ENCODE measurements around the gene SUN3.

The SUN3 gene

GRCh38 chr7:47979145-47979831 lies 49.6 kb downstream of the SUN3 start, which contains the start of gene HUS1:
HUS1 (minus strand) TSS chr7:47979615; CDS start chr7:47979519, 96 bp downstream.
- DNase-seq (ENCODE audit: low spot score): peak; percentile 94

- DNase-seq (ENCODE audit: low spot score): no peak
Measured at GRCh38 chr7:47978790-47979144, 50.1 kb downstream of the SUN3 start.

DNA sequence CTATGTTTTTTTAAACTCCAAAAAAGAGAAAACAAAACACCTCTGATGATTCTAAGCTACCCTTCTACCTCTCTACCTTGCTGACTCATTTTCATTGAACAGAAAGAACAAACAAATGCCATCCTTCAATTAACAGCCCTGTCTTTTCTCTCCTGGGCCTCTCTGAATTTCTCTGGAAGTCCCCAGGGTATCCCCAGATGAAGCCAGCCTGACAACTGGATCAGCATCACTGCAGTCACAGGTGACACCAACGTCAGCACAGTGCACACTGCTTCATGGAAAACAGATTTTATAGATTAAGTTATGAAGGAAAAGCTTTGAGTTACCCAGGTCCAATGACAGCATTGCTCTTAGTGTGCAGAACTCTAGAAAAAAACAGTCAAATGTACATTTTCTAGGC lies 55.2 kb downstream of the SUN3 start:
- no peak for DNase-seq (ENCODE audit: low spot score)

DNA sequence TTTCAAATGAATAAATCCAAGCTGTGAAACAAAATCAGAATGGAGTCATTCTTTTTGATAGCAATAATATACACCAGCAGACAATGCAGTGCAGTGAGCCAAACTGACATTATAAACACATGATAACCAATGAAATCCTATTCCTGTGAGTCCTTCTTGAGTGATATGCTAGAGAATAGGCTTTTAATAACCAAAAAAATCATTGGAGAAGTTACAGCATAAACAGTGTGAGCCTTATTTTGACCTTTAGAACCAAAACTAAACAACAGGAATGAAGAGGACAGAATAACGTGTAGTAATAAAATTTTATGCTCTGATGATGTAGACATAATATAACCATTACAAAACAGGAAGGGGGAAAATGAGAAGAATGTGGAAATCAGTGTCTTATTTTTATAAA lies 58.1 kb downstream of the SUN3 start:
- DNase-seq (ENCODE audit: low spot score): no peak

GRCh38 chr7:47968847-47969774 lies 59.8 kb downstream of the SUN3 start:
- DNase-seq (ENCODE audit: low spot score): peak; percentile 76

GRCh38 chr7:47967708-47968107 lies 61.2 kb downstream of the SUN3 start:
- no peak for DNase-seq (ENCODE audit: low spot score)

- DNase-seq (ENCODE audit: low spot score): no peak
Measured at GRCh38 chr7:47967123-47967522, 61.8 kb downstream of the SUN3 start.

GRCh38 chr7:47965456-47965855 lies 63.5 kb downstream of the SUN3 start:
- DNase-seq (ENCODE audit: low spot score): no peak

- no peak for DNase-seq (ENCODE audit: low spot score)
Measured at GRCh38 chr7:47962262-47962661, 66.6 kb downstream of the SUN3 start.

DNA sequence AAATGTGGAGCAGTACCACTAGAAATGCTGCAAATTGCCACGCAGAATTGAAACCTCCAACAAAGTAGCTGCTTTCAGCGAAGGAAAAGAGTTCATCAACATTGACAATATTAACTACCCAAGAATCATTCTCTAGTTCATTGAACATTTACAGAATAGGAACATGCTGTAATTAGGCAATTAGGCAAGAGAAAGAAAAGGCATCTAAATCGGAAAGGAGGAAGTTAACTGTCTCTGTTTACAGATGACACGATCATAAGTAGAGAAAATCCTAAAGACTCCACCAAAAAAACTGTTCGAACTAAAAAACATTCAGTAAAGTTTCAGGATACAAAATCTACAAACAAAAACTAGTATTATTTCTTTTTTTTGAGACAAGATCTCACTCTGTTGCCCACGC lies 71.8 kb downstream of the SUN3 start:
- no peak for DNase-seq (ENCODE audit: low spot score)

- DNase-seq (ENCODE audit: low spot score): no peak
Measured at GRCh38 chr7:47956220-47956619, 72.7 kb downstream of the SUN3 start.

GRCh38 chr7:47954231-47954911 lies 74.5 kb downstream of the SUN3 start:
- no peak for DNase-seq (ENCODE audit: low spot score)

DNA sequence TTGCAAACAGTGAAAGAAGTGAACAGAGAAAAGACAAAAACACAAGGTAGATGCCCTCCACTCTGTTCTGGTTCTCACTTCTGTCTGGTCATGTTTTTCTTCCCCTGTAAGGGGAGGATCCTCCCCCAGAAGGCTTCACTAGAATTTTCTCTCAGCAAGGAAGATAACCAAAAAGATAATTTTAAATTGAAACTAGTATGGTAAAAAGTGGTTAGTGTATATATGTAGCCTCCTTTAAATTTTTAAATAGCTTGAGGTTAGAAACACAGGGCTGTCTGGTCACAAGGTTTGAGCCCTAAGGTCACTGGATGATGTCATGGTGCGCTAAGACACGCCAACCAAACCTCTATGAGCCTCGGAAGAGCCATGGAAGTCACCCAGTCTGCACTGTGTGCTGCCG lies 75.1 kb downstream of the SUN3 start:
- no peak for DNase-seq (ENCODE audit: low spot score)

GRCh38 chr7:47952224-47952623 lies 76.7 kb downstream of the SUN3 start:
- no peak for DNase-seq (ENCODE audit: low spot score)

DNA sequence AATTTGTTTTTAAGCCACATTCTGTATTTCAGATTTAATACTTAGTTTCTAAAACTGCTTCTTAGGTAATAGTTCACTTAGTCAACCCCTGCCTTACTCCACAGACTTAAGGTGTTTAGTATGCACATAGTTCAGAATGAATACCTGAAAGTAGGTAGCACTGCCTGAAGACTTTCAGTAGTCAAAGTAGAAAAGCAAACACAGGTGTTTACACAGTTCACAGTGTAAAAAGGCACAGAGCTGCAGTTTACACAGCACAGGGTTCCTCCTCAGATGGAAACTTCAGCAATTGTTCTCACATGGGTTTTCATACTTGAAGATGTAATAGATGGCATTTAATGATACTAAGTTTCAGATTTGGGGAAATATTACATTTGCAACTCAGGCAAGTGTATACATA lies 77.5 kb downstream of the SUN3 start:
- no peak for DNase-seq (ENCODE audit: low spot score)

DNA sequence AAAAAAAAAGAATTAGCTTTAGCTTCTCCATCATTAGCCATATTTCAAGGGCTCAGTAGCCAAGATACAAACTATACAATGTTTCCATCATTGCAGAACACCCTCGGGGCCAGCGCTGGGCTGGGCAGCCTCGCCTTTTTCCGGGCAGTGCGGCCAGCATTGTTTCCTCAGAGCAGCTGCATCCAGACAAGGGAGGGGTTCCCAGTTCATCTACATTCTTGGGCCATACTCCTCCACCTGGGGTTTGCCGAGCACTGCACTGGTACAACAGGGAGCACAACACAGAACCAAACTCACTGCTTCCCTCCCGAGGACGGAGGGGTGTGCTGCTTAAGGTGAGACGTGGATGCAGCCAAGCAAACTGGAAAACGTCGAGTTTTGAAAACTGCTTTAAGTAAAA lies 78.2 kb downstream of the SUN3 start:
- DNase-seq (ENCODE audit: low spot score): no peak

DNA sequence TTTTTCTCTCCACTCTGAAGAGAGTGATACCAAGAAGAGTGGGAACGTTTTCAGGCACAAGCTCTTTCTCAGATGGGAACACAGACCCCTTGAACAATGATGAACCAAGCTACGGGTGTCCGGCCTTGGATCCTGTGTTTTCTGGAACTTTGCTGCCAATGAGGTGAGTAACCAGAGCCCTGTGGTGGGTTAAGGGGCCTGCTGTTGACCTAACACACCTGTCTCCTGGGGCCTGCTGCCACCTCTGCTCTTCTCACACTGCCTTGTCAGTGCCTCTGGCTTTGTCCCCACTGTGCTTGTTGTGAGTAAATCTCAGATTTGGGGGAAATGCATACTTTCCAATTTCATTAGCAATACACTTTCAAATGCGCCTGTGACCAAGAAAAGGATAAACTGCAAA lies 79.2 kb downstream of the SUN3 start:
- DNase-seq (ENCODE audit: low spot score): no peak

DNA sequence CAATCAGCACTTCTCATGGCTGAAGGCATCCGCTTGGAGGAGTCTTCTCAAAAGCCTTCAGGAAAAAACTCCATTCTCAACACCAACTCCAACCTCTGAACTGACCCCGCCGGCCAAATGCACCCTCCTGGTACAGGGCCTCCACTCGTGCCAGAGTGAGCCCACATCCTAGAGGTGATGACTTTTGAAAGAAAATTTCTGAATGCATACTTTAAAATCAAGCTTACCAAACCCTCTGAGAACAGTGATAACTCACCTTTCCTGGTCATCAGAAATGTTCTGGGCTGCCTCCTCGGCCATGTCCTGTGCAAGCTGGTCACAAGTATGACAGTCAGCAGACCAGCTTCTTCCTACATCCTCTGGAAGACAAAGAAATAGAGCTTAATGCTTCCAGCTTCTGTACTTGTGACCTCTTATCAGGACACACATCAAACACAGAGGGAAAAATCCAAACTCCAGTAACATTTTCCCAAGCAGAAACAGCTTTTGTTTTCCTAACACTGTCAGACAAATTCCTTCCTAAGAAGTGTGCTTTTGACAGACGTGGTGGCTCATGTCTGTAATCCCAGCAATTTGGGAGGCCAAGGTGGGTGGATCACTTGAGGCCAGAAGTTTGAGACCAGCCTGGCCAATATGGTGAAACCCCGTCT lies 80.6 kb downstream of the SUN3 start, which contains the start of gene PKD1L1:
Gene PKD1L1, minus strand, starts transcription at position 326 of the 650 bp plus-strand sequence. Its CDS starts 26 bp downstream, at position 300.
- no peak for DNase-seq (ENCODE audit: low spot score)

DNA sequence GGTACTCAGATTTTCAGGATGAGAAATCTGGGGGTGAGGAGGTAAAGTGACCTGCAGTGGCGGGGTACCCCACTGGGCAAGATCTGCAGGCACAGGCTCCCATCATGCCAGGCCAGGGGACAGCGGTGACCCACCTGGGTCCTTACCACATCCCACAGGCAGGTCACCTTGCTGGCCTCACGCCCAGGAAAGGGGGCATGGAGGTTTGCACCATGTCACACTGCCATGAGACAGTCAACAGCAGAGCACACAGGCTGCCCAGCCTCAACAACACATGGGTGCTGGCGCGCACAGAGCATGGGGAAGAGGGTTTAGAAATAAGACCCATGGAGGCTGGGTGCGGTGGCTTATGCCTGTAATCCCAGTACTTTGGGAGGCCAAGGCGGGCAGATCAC lies 81.6 kb downstream of the SUN3 start:
- DNase-seq (ENCODE audit: low spot score): no peak

- DNase-seq (ENCODE audit: low spot score): no peak
Measured at GRCh38 chr7:47946581-47947354, 82.1 kb downstream of the SUN3 start.
